ENCODE data around the gene ANKRD42. TPM values are rescaled to one million over a fixed set of nuclear protein-coding genes. Genes with fewer than 3 reads are reported as not detected.
A peak's percentile ranks its signal among the peaks of the same experiment; 100 is the strongest.

The ANKRD42 gene
- total RNA-seq, 1 experiment from 2014 or later: 5.7 TPM

DNA sequence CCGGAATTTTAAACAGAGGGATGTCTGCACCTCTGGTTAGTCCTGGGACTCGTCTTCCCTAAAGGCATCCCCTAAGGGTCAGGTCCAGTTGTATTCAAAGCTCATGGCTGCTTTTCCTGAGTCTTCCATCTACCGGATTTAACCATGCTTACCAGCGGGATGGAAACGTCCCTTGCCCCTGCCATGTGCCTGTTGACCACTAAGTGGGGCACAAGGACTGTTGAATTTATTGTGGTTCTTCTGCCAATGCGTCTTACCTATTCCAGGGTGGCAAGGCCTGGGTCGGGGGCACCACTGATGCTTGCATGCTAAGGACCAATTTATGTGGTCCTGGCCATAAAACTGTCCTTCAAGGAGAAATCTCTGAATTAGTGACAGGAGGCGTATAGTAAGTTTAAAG, 25.6 kb downstream of the ANKRD42 start:
- Mint-ChIP-seq H3K36me3 (no peaks in the 10 kb centered on the region; the same call in 1 of the 2 replicates), H3K9me3 (no peaks in the 10 kb centered on the region), H3K27me3 (ENCODE audit: low read depth) (no peaks in the 10 kb centered on the region), H3K4me3 (no peak overlapping the region), H3K4me1 (no peaks in the 10 kb centered on the region), H3K27ac (no peak overlapping the region)
- DNase-seq (ENCODE audit: low spot score) (peak; percentile 36), ATAC-seq (peak; percentile 75)
- CTCF ChIA-PET: interaction anchor here (0.6 to 1.1 kb wide), 8 partner anchors 31 to 603 kb away, joined by 3 to 8 read pairs (median 3); partner anchors contain the start of gene DDIAS
- POLR2A ChIA-PET: no interaction called here
- TF ChIP-seq, protein P1, sequence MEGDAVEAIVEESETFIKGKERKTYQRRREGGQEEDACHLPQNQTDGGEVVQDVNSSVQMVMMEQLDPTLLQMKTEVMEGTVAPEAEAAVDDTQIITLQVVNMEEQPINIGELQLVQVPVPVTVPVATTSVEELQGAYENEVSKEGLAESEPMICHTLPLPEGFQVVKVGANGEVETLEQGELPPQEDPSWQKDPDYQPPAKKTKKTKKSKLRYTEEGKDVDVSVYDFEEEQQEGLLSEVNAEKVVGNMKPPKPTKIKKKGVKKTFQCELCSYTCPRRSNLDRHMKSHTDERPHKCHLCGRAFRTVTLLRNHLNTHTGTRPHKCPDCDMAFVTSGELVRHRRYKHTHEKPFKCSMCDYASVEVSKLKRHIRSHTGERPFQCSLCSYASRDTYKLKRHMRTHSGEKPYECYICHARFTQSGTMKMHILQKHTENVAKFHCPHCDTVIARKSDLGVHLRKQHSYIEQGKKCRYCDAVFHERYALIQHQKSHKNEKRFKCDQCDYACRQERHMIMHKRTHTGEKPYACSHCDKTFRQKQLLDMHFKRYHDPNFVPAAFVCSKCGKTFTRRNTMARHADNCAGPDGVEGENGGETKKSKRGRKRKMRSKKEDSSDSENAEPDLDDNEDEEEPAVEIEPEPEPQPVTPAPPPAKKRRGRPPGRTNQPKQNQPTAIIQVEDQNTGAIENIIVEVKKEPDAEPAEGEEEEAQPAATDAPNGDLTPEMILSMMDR (IDR thresholded peaks at IDR 0.05): peak; percentile 33; the same call in 1 of the 2 replicates
- TF ChIP-seq ZNF671 (CRISPR knock-in tag; IDR thresholded peaks at IDR 0.05): no peak

DNA sequence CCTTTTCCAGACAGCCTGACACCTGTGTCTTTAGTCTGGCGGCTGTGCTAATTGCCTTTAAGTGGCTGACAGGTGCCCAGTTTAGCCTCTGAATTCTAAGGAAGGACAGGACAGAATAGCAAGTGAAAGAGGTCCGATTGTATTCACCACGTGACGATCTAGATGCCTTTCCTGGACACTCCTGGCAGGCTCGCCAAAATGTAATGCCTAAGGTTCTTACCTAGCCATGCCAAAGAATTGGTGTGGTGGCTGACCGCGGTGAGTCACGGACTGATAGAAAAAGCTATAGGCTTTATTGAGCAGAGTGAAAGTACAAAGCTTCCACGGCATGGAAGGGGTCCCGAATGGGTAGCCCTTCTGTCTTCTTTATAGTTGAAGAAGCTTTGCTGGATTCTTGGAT, 26.7 kb downstream of the ANKRD42 start:
- no peak overlapping the region for H3K4me3 Mint-ChIP-seq
- ATAC-seq: no peak
- no peaks in the 10 kb centered on the region for H3K36me3 Mint-ChIP-seq
- ChIA-PET CTCF (interaction anchor here (0.9 kb wide), 1 partner anchor 73 kb away, joined by 3 read pairs; no protein-coding TSS in a partner anchor), POLR2A (no interaction called here)
- H3K27ac Mint-ChIP-seq: no peak overlapping the region
- TF ChIP-seq, protein P2, sequence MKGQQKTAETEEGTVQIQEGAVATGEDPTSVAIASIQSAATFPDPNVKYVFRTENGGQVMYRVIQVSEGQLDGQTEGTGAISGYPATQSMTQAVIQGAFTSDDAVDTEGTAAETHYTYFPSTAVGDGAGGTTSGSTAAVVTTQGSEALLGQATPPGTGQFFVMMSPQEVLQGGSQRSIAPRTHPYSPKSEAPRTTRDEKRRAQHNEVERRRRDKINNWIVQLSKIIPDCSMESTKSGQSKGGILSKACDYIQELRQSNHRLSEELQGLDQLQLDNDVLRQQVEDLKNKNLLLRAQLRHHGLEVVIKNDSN (CRISPR knock-in tag; IDR thresholded peaks at IDR 0.05): no peak
- TF ChIP-seq, protein P3, sequence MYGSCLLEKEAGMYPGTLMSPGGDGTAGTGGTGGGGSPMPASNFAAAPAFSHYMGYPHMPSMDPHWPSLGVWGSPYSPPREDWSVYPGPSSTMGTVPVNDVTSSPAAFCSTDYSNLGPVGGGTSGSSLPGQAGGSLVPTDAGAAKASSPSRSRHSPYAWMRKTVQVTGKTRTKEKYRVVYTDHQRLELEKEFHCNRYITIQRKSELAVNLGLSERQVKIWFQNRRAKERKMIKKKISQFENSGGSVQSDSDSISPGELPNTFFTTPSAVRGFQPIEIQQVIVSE (CRISPR knock-in tag; IDR thresholded peaks at IDR 0.05; ENCODE audit: borderline replicate concordance): no peak
- TF ChIP-seq CBFB (CRISPR knock-in tag; IDR thresholded peaks at IDR 0.05; ENCODE audit: low read depth) (no peak), ZNF423 (CRISPR knock-in tag; IDR thresholded peaks at IDR 0.05) (no peak), SOX15 (CRISPR knock-in tag; IDR thresholded peaks at IDR 0.05) (no peak)
- TF ChIP-seq, protein P4, sequence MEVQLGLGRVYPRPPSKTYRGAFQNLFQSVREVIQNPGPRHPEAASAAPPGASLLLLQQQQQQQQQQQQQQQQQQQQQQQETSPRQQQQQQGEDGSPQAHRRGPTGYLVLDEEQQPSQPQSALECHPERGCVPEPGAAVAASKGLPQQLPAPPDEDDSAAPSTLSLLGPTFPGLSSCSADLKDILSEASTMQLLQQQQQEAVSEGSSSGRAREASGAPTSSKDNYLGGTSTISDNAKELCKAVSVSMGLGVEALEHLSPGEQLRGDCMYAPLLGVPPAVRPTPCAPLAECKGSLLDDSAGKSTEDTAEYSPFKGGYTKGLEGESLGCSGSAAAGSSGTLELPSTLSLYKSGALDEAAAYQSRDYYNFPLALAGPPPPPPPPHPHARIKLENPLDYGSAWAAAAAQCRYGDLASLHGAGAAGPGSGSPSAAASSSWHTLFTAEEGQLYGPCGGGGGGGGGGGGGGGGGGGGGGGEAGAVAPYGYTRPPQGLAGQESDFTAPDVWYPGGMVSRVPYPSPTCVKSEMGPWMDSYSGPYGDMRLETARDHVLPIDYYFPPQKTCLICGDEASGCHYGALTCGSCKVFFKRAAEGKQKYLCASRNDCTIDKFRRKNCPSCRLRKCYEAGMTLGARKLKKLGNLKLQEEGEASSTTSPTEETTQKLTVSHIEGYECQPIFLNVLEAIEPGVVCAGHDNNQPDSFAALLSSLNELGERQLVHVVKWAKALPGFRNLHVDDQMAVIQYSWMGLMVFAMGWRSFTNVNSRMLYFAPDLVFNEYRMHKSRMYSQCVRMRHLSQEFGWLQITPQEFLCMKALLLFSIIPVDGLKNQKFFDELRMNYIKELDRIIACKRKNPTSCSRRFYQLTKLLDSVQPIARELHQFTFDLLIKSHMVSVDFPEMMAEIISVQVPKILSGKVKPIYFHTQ (CRISPR knock-in tag; IDR thresholded peaks at IDR 0.05): no peak
- DNase-seq (ENCODE audit: low spot score): no peak
- no peaks in the 10 kb centered on the region for H3K27me3 Mint-ChIP-seq (ENCODE audit: low read depth)
- no peaks in the 10 kb centered on the region for H3K9me3 Mint-ChIP-seq
- H3K4me1 Mint-ChIP-seq: no peaks in the 10 kb centered on the region

DNA sequence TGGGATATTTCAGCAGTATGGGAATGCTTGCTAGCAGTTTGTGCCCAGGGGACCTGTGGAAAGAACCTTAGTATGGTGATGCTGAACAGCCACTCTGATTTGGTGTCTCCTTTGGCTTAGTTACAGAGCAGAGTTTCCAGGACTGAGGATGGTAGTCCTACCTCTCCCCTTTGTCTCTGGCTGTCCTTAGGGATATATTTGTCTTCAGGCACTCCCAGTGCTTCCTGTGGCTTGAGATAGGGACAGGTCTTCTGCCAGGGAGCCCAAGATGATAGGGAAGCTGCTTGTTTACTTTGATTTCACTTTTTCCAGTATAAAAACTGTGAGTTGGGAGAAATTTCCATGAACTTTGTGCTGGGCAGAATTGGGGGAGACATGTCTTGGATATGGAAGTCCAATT, 28.2 kb downstream of the ANKRD42 start:
- CTCF ChIA-PET: no interaction called here
- no peak for ATAC-seq
- no peak overlapping the region for H3K27ac Mint-ChIP-seq
- POLR2A ChIA-PET: no interaction called here
- H3K9me3 Mint-ChIP-seq: no peaks in the 10 kb centered on the region
- no peaks in the 10 kb centered on the region for H3K36me3 Mint-ChIP-seq
- no peaks in the 10 kb centered on the region for H3K4me1 Mint-ChIP-seq
- H3K27me3 Mint-ChIP-seq (ENCODE audit: low read depth): no peaks in the 10 kb centered on the region
- no peak for TF ChIP-seq NR1H2 (CRISPR knock-in tag; IDR thresholded peaks at IDR 0.05)
- TF ChIP-seq ZNF232 (CRISPR knock-in tag; IDR thresholded peaks at IDR 0.05): no peak
- TF ChIP-seq, protein P5, sequence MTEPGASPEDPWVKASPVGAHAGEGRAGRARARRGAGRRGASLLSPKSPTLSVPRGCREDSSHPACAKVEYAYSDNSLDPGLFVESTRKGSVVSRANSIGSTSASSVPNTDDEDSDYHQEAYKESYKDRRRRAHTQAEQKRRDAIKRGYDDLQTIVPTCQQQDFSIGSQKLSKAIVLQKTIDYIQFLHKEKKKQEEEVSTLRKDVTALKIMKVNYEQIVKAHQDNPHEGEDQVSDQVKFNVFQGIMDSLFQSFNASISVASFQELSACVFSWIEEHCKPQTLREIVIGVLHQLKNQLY (CRISPR knock-in tag; IDR thresholded peaks at IDR 0.05): no peak
- no peak for TF ChIP-seq ZNF263 (CRISPR knock-in tag; IDR thresholded peaks at IDR 0.05; ENCODE audit: low read depth)
- no peak for TF ChIP-seq IRF2 (CRISPR knock-in tag; IDR thresholded peaks at IDR 0.05; ENCODE audit: borderline replicate concordance, low read depth)
- no peak for TF ChIP-seq ZNF396 (CRISPR knock-in tag; IDR thresholded peaks at IDR 0.05; ENCODE audit: borderline replicate concordance)
- TF ChIP-seq, protein P6, sequence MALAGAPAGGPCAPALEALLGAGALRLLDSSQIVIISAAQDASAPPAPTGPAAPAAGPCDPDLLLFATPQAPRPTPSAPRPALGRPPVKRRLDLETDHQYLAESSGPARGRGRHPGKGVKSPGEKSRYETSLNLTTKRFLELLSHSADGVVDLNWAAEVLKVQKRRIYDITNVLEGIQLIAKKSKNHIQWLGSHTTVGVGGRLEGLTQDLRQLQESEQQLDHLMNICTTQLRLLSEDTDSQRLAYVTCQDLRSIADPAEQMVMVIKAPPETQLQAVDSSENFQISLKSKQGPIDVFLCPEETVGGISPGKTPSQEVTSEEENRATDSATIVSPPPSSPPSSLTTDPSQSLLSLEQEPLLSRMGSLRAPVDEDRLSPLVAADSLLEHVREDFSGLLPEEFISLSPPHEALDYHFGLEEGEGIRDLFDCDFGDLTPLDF (CRISPR knock-in tag; IDR thresholded peaks at IDR 0.05): no peak
- TF ChIP-seq, protein P2 (CRISPR knock-in tag; IDR thresholded peaks at IDR 0.05): no peak
- no peak for TF ChIP-seq FOXP1 (CRISPR knock-in tag; IDR thresholded peaks at IDR 0.05; ENCODE audit: borderline replicate concordance)
- TF ChIP-seq, protein P7, sequence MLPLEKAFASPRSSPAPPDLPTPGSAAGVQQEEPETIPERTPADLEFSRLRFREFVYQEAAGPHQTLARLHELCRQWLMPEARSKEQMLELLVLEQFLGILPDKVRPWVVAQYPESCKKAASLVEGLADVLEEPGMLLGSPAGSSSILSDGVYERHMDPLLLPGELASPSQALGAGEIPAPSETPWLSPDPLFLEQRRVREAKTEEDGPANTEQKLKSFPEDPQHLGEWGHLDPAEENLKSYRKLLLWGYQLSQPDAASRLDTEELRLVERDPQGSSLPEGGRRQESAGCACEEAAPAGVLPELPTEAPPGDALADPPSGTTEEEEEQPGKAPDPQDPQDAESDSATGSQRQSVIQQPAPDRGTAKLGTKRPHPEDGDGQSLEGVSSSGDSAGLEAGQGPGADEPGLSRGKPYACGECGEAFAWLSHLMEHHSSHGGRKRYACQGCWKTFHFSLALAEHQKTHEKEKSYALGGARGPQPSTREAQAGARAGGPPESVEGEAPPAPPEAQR (CRISPR knock-in tag; IDR thresholded peaks at IDR 0.05): no peak
- no peak for TF ChIP-seq ESRRA (CRISPR knock-in tag; IDR thresholded peaks at IDR 0.05; ENCODE audit: borderline replicate concordance)
- DNase-seq (ENCODE audit: low spot score): no peak
- H3K4me3 Mint-ChIP-seq: no peak overlapping the region

Measured in WTC11 (cell line).